ENCODE measurements around the gene DUSP9.

- TF ChIP-seq, protein P1, sequence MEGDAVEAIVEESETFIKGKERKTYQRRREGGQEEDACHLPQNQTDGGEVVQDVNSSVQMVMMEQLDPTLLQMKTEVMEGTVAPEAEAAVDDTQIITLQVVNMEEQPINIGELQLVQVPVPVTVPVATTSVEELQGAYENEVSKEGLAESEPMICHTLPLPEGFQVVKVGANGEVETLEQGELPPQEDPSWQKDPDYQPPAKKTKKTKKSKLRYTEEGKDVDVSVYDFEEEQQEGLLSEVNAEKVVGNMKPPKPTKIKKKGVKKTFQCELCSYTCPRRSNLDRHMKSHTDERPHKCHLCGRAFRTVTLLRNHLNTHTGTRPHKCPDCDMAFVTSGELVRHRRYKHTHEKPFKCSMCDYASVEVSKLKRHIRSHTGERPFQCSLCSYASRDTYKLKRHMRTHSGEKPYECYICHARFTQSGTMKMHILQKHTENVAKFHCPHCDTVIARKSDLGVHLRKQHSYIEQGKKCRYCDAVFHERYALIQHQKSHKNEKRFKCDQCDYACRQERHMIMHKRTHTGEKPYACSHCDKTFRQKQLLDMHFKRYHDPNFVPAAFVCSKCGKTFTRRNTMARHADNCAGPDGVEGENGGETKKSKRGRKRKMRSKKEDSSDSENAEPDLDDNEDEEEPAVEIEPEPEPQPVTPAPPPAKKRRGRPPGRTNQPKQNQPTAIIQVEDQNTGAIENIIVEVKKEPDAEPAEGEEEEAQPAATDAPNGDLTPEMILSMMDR (IDR thresholded peaks at IDR 0.05) = no peak
- TF ChIP-seq POLR2A (IDR thresholded peaks at IDR 0.05) (no peak), POLR2AphosphoS5 (IDR thresholded peaks at IDR 0.05) (no peak)
These were observed 21.6 kb upstream of the DUSP9 start for GRCh38 chrX:153625271-153626024.

Measured in prostate gland (tissue), 2 donors.